Pancreas (tissue), 10 donors: ENCODE measurements around the gene TBXT. TPM values are rescaled to one million over a fixed set of nuclear protein-coding genes. Genes with fewer than 3 reads are reported as not detected.
A peak's percentile ranks its signal among the peaks of the same experiment; 100 is the strongest.

ENCODE experiments used
- ATAC-seq, 4 donors: fragments of 200-7000 bp; cut with Tn5 transposase; one replicate each; pipeline versions ENCODE4 v1.8.0 to v1.9.1; 2020; ENCODE audit warnings: mild to moderate bottlenecking in 4 of 4, moderate library complexity in 4 of 4
- DNase-seq, 6 donors: peaks; one replicate each; pipeline ENCODE4 v3.0.0-alpha.2; 2020
- FAIRE-seq: peaks from 2 replicates; lab custom pipeline; 2012; peaks lifted over from hg19 to GRCh38; lab: Jason Lieb, UNC
- H3K27ac ChIP-seq, 4 donors: fragments of 200-600 bp; sonication (generic); 1 replicate in 3 of 4; 2 replicates in 1 of 4; pipeline versions ENCODE4 v1.5.0 to v1.8.0; 2020
- H3K27me3 ChIP-seq, 4 donors: fragments of 200-600 bp; one replicate each; pipeline ENCODE4 v1.8.0; 2021
- H3K36me3 ChIP-seq, 3 donors: fragments of 200-600 bp; sonication (generic) in 1 of 3; one replicate each; pipeline versions ENCODE4 v1.5.0 to v1.8.0; 2020 to 2021
- H3K4me1 ChIP-seq, 3 donors: fragments of 200-600 bp; one replicate each; pipeline ENCODE4 v1.8.0; 2021
- H3K4me3 ChIP-seq, 4 donors: fragments of 200-600 bp; sonication (generic) in 2 of 4; one replicate each; pipeline versions ENCODE4 v1.5.0 to v1.8.0; 2020 to 2021
- H3K9me3 ChIP-seq, 4 donors: fragments of 200-600 bp; one replicate each; pipeline ENCODE4 v1.8.0; 2021
- CTCF ChIP-seq, 4 donors: fragments of 200-600 bp; sonication (generic) in 3 of 4; IDR thresholded peaks; one replicate each; pipeline versions ENCODE4 v1.5.0 to v1.8.0; 2021; ENCODE audit warnings: antibody characterized with exemption in 4 of 4
- WGBS, 2 donors: extraction: QIAGEN DNeasy Blood & Tissue Kit; methylation state at CpG; one replicate each; pipeline ENCODE4 v1.1.7; 2013; 5-methylcytosine and 5-hydroxymethylcytosine counted together
- intact Hi-C, 3 donors: fragments of 100-400 bp; cut with DNase I; formaldehyde crosslinking; loops; one replicate each; pipeline versions ENCODE4 v1.11.1 to v1.14.2; 2022
- polyA plus RNA-seq, 2 donors: library from polyadenylated mRNA; stranded (reverse); fragments of 200-250 nt; gene quantifications; one replicate each; pipeline ENCODE4 v1.2.3, GENCODE V29; 2013
- total RNA-seq, 6 donors: library from RNA; stranded (reverse); fragmentation: NEBNext Ultra II Directional in 4 of 6; extraction: Animal tissue kit (Norgen Biotek cat#: 25700) in 4 of 6; gene quantifications; one replicate each; pipeline versions ENCODE4 v1.2.1 to v1.2.4, GENCODE V29; 2021 to 2023
- donor health status: healthy with polysubstance abuse.
- donor health status: DM: no; HTN: no; CAD: no; lungs with moderate emphysema.
- donor health status: DM: no; HTN: no; CAD: no.
- donor health status: control.
- donor health status: control.
- donor health status: Bipolar disorder and iron deficiency.
- donor health status: DM: yes; HTN: yes; CAD: no.
- donor health status: DM: no; HTN: no; CAD: no.
- donor health status: DM: no; HTN: no; CAD: no.
- donor health status: DM: yes; HTN: yes; CAD: no.

The TBXT gene
- total and polyA plus RNA-seq, 8 donors: not detected

- H3K4me3 ChIP-seq: no peak overlapping the region
- intact Hi-C loops: no loop called here
- 75 to 84% methylated on average over 28 of the region's 28 CpGs for WGBS, 2 donors
- H3K9me3 ChIP-seq: no peaks in the 10 kb centered on the region
- no peaks in the 10 kb centered on the region for H3K27me3 ChIP-seq
- H3K36me3 ChIP-seq: no peaks in the 10 kb centered on the region
- no peaks in the 10 kb centered on the region for H3K4me1 ChIP-seq
- FAIRE-seq (no peak), ATAC-seq (no peak), DNase-seq (peak in 1 of 6 donors; percentile 51)
- no peak for TF ChIP-seq CTCF (IDR thresholded peaks at IDR 0.05)
- no peak overlapping the region for H3K27ac ChIP-seq
These were observed 9.6 kb downstream of the TBXT start for GRCh38 chr6:166157930-166158617.

GRCh38 chr6:166156942-166157341 lies 10.7 kb downstream of the TBXT start:
- H3K9me3 ChIP-seq: no peaks in the 10 kb centered on the region
- no peaks in the 10 kb centered on the region for H3K36me3 ChIP-seq
- TF ChIP-seq CTCF (IDR thresholded peaks at IDR 0.05): peak in 1 of 4 donors; percentile 14
- intact Hi-C loops: no loop called here
- H3K4me1 ChIP-seq: no peaks in the 10 kb centered on the region
- 35 to 39% methylated on average over 7 of the region's 7 CpGs for WGBS, 2 donors
- ATAC-seq (no peak), FAIRE-seq (no peak), DNase-seq (no peak)
- no peak overlapping the region for H3K4me3 ChIP-seq
- H3K27ac ChIP-seq: no peak overlapping the region
- no peaks in the 10 kb centered on the region for H3K27me3 ChIP-seq

GRCh38 chr6:166153966-166154365 lies 13.7 kb downstream of the TBXT start:
- ATAC-seq: no peak
- no peaks in the 10 kb centered on the region for H3K27me3 ChIP-seq
- no peak overlapping the region for H3K4me3 ChIP-seq
- intact Hi-C loops: no loop called here
- WGBS, 2 donors: 70 to 76% methylated on average over 5 of the region's 5 CpGs
- no peak for DNase-seq
- no peaks in the 10 kb centered on the region for H3K9me3 ChIP-seq
- H3K4me1 ChIP-seq: no peaks in the 10 kb centered on the region
- H3K36me3 ChIP-seq: no peaks in the 10 kb centered on the region
- FAIRE-seq: no peak
- H3K27ac ChIP-seq: no peak overlapping the region
- no peak for TF ChIP-seq CTCF (IDR thresholded peaks at IDR 0.05)

- DNase-seq (no peak), FAIRE-seq (no peak), ATAC-seq (no peak)
- no peaks in the 10 kb centered on the region for H3K27me3 ChIP-seq
- H3K27ac ChIP-seq: no peak overlapping the region
- TF ChIP-seq CTCF (IDR thresholded peaks at IDR 0.05): no peak
- H3K9me3 ChIP-seq: no peaks in the 10 kb centered on the region
- no peaks in the 10 kb centered on the region for H3K36me3 ChIP-seq
- H3K4me1 ChIP-seq: no peaks in the 10 kb centered on the region
- H3K4me3 ChIP-seq: no peak overlapping the region
- intact Hi-C loops: no loop called here
- 48 to 57% methylated on average over 3 of the region's 3 CpGs for WGBS, 2 donors
These were observed 15.0 kb downstream of the TBXT start for GRCh38 chr6:166152660-166153059.

- H3K9me3 ChIP-seq: no peaks in the 10 kb centered on the region
- H3K4me3 ChIP-seq: no peak overlapping the region
- no peak overlapping the region for H3K27ac ChIP-seq
- FAIRE-seq (no peak), ATAC-seq (no peak), DNase-seq (no peak)
- H3K27me3 ChIP-seq: no peaks in the 10 kb centered on the region
- no peaks in the 10 kb centered on the region for H3K36me3 ChIP-seq
- TF ChIP-seq CTCF (IDR thresholded peaks at IDR 0.05): no peak
- no peaks in the 10 kb centered on the region for H3K4me1 ChIP-seq
- WGBS, 2 donors: 75 to 82% methylated on average over 1 of the region's 1 CpG
- intact Hi-C loops: no loop called here
These were observed 15.9 kb downstream of the TBXT start for GRCh38 chr6:166151798-166152197.
